Stimulated activated CD8-positive, alpha-beta memory T cell treated with anti-CD3 and anti-CD28 coated beads, Interleukin-2, amount 100 ng/mL, for 48 hours (primary cell): ENCODE measurements around the gene PRKCB.
"Not testable (repeated sequence)": the region's sequence is repeated elsewhere in the genome, so short reads cannot be mapped to it uniquely, and the experiment has no call there.

ENCODE experiments used
- DNase-seq, 2 donors: peaks; one replicate each; pipeline ENCODE4 v3.0.0-alpha.2; 2020; ENCODE audit warnings: low read depth in 2 of 2

Gene PRKCB

GRCh38 chr16:24005577-24005976 is 169.8 kb downstream of the PRKCB start:
- no peak for DNase-seq

- no peak for DNase-seq
Measured at GRCh38 chr16:24007391-24007790, 171.6 kb downstream of the PRKCB start.

- DNase-seq: no peak
Measured at GRCh38 chr16:24007934-24008333, 172.2 kb downstream of the PRKCB start.

GRCh38 chr16:24009098-24009497 is 173.3 kb downstream of the PRKCB start:
- DNase-seq: no peak

- no peak for DNase-seq
Measured at GRCh38 chr16:24009955-24010354, 174.2 kb downstream of the PRKCB start.

- peak; percentile 53 to 63 for DNase-seq
Measured at GRCh38 chr16:24010440-24011089, 174.8 kb downstream of the PRKCB start.

- no peak for DNase-seq
Measured at GRCh38 chr16:24011237-24011636, 175.5 kb downstream of the PRKCB start.

- no peak for DNase-seq
Measured at GRCh38 chr16:24013054-24013636, 177.4 kb downstream of the PRKCB start.

- DNase-seq: peak; percentile 45 to 48
Measured at GRCh38 chr16:24013864-24014645, 178.3 kb downstream of the PRKCB start.

GRCh38 chr16:24014955-24015354 is 179.2 kb downstream of the PRKCB start:
- not testable (repeated sequence) for DNase-seq

GRCh38 chr16:24015923-24016322 is 180.1 kb downstream of the PRKCB start:
- no peak for DNase-seq

GRCh38 chr16:24018485-24018884 is 182.7 kb downstream of the PRKCB start:
- DNase-seq: no peak

GRCh38 chr16:24022797-24023196 is 187.0 kb downstream of the PRKCB start:
- no peak for DNase-seq

GRCh38 chr16:24023621-24024020 is 187.8 kb downstream of the PRKCB start:
- no peak for DNase-seq

- DNase-seq: no peak
Measured at GRCh38 chr16:24024971-24025370, 189.2 kb downstream of the PRKCB start.

- DNase-seq: no peak
Measured at GRCh38 chr16:24027466-24027865, 191.7 kb downstream of the PRKCB start.

GRCh38 chr16:24029841-24030240 is 194.1 kb downstream of the PRKCB start:
- DNase-seq: not testable (repeated sequence)

GRCh38 chr16:24035127-24035842 is 199.5 kb downstream of the PRKCB start:
- no peak for DNase-seq

- DNase-seq: no peak
Measured at GRCh38 chr16:24036038-24036543, 200.3 kb downstream of the PRKCB start.

GRCh38 chr16:24036614-24037013 is 200.8 kb downstream of the PRKCB start:
- no peak for DNase-seq

- DNase-seq: no peak
Measured at GRCh38 chr16:24037335-24037734, 201.6 kb downstream of the PRKCB start.
